HFFc6 (cell line): Measurements from ENCODE around the gene WWP2. TPM values are rescaled to one million over a fixed set of nuclear protein-coding genes. Genes with fewer than 3 reads are reported as not detected.

ENCODE experiments used
- DNase-seq: peaks from one replicate; pipeline ENCODE4 v3.0.0-alpha.2; 2018
- H3K27ac Mint-ChIP-seq: 2 replicates; pipeline ENCODE4 v1.8.0; 2020; ENCODE audit warnings: mild to moderate bottlenecking, mixed read lengths
- H3K27me3 Mint-ChIP-seq: 2 replicates; pipeline ENCODE4 v1.8.0; 2021; ENCODE audit warnings: mild to moderate bottlenecking, moderate library complexity, mixed read lengths; ENCODE audit not compliant: insufficient read depth
- H3K36me3 Mint-ChIP-seq: 2 replicates; pipeline ENCODE4 v1.8.0; 2021; ENCODE audit warnings: low read depth, mixed read lengths
- H3K4me1 Mint-ChIP-seq: 2 replicates; pipeline ENCODE4 v1.8.0; 2020; ENCODE audit warnings: low read depth, mixed read lengths
- H3K4me3 Mint-ChIP-seq: 2 replicates; pipeline ENCODE4 v1.8.0; 2020; ENCODE audit warnings: mild to moderate bottlenecking, moderate library complexity, mixed read lengths
- H3K9me3 Mint-ChIP-seq: 2 replicates; pipeline ENCODE4 v1.8.0; 2020; ENCODE audit warnings: mild to moderate bottlenecking, mixed read lengths
- CTCF ChIP-seq: fragments of 200-600 bp; sonication (generic); IDR thresholded peaks from 2 replicates; pipeline ENCODE4 v1.5.0; 2021; ENCODE audit warnings: antibody characterized with exemption, mild to moderate bottlenecking
- total RNA-seq, 6 experiments: library from RNA; stranded (reverse); fragmentation: NEBNext Ultra II Directional; extraction: Animal tissue kit (Norgen Biotek cat#: 25700); gene quantifications; 2 replicates in 1 of 6; 3 replicates in 5 of 6; pipeline ENCODE4 v1.2.3, GENCODE V29; 2021

Gene WWP2
- total RNA-seq, 6 experiments from 2014 or later = 24.6 to 33.9 (median 30.5) TPM

GRCh38 chr16:69889295-69889964, 127.3 kb downstream of the WWP2 start:
- H3K27ac Mint-ChIP-seq = no peak overlapping the region

GRCh38 chr16:69890114-69890891, 128.2 kb downstream of the WWP2 start:
- peaks cover 25% of the 10 kb centered on the region; the same call in 1 of the 2 replicates for H3K36me3 Mint-ChIP-seq
- DNase-seq = no peak
- TF ChIP-seq CTCF = no peak
- peaks cover 2% of the 10 kb centered on the region; the same call in 1 of the 2 replicates for H3K27me3 Mint-ChIP-seq
- peaks cover 7% of the 10 kb centered on the region; the same call in 1 of the 2 replicates for H3K4me1 Mint-ChIP-seq
- peak overlapping the region; percentile 9; the same call in 1 of the 2 replicates for H3K27ac Mint-ChIP-seq
- H3K9me3 Mint-ChIP-seq = no peaks in the 10 kb centered on the region
- no peak overlapping the region for H3K4me3 Mint-ChIP-seq

More at GRCh38 chr16:69889295-69889964, 127.3 kb downstream of the WWP2 start:
- no peak overlapping the region for H3K4me3 Mint-ChIP-seq
- DNase-seq = no peak
- H3K27me3 Mint-ChIP-seq = peaks cover 2% of the 10 kb centered on the region; the same call in 1 of the 2 replicates
- H3K4me1 Mint-ChIP-seq = peaks cover 7% of the 10 kb centered on the region; the same call in 1 of the 2 replicates
- H3K9me3 Mint-ChIP-seq = no peaks in the 10 kb centered on the region
- peaks cover 34% of the 10 kb centered on the region; the same call in 1 of the 2 replicates for H3K36me3 Mint-ChIP-seq
- TF ChIP-seq CTCF = no peak

GRCh38 chr16:69890892-69891282, 128.8 kb downstream of the WWP2 start:
- Mint-ChIP-seq H3K27ac (peak overlapping the region; percentile 9; the same call in 1 of the 2 replicates), H3K9me3 (no peaks in the 10 kb centered on the region), H3K4me3 (no peak overlapping the region), H3K36me3 (0 out of 2 replicates have a peak, but pooled peaks cover 20% of the 10 kb centered on the region), H3K4me1 (peaks cover 7% of the 10 kb centered on the region; the same call in 1 of the 2 replicates), H3K27me3 (peaks cover 2% of the 10 kb centered on the region; the same call in 1 of the 2 replicates)
- DNase-seq = no peak
- no peak for TF ChIP-seq CTCF

- Mint-ChIP-seq H3K9me3 (no peaks in the 10 kb centered on the region), H3K36me3 (0 out of 2 replicates have a peak, but pooled peaks cover 20% of the 10 kb centered on the region), H3K27me3 (peaks cover 2% of the 10 kb centered on the region; the same call in 1 of the 2 replicates), H3K27ac (no peak overlapping the region), H3K4me3 (no peak overlapping the region), H3K4me1 (peaks cover 7% of the 10 kb centered on the region; the same call in 1 of the 2 replicates)
- DNase-seq = no peak
- no peak for TF ChIP-seq CTCF
Measured at GRCh38 chr16:69892378-69892777, 130.2 kb downstream of the WWP2 start.

GRCh38 chr16:69893106-69893505, 131.0 kb downstream of the WWP2 start:
- peaks cover 7% of the 10 kb centered on the region; the same call in 1 of the 2 replicates for H3K4me1 Mint-ChIP-seq
- H3K27ac Mint-ChIP-seq = no peak overlapping the region
- no peak for DNase-seq
- TF ChIP-seq CTCF = no peak
- peaks cover 2% of the 10 kb centered on the region; the same call in 1 of the 2 replicates for H3K27me3 Mint-ChIP-seq
- 0 out of 2 replicates have a peak, but pooled peaks cover 15% of the 10 kb centered on the region for H3K36me3 Mint-ChIP-seq
- no peaks in the 10 kb centered on the region for H3K9me3 Mint-ChIP-seq
- no peak overlapping the region for H3K4me3 Mint-ChIP-seq
